Peyer's patch (tissue), 4 donors: Measurements from ENCODE around the gene CHCHD3.

ENCODE experiments used
- CTCF ChIP-seq, 6 experiments: fragments of 450-650 bp in 4 of 6; fragments of 200-600 bp in 2 of 6; sonication (generic) in 1 of 6; IDR thresholded peaks; one replicate each; pipeline ENCODE4 v1.5.1; 2017 to 2019; ENCODE audit warnings: antibody characterized with exemption in 6 of 6, mild to moderate bottlenecking in 3 of 6, moderate library complexity in 1 of 6
- POLR2A ChIP-seq, 2 donors: fragments of 450-650 bp; IDR thresholded peaks; one replicate each; pipeline ENCODE4 v1.5.1; 2017; ENCODE audit warnings: antibody characterized with exemption in 2 of 2, mild to moderate bottlenecking in 2 of 2, moderate library complexity in 2 of 2

GRCh38 chr7:132773527-132773956 lies 308.3 kb downstream of the CHCHD3 start:
- TF ChIP-seq CTCF (IDR thresholded peaks at IDR 0.05) (no peak), POLR2A (IDR thresholded peaks at IDR 0.05) (no peak)
